ES-I3 (cell line): ENCODE measurements around the gene RNF148.

ENCODE experiments used
- H3K36me3 ChIP-seq: 2 replicates; pipeline ENCODE4 v1.6.1; 2013; ENCODE audit warnings: mild to moderate bottlenecking, low read length, control low read depth, moderate library complexity; ENCODE audit not compliant: insufficient read depth
- H3K4me1 ChIP-seq: 2 replicates; pipeline ENCODE4 v1.6.1; 2013; ENCODE audit warnings: mild to moderate bottlenecking, control low read depth, low read length; ENCODE audit not compliant: insufficient read depth
- H3K9ac ChIP-seq: 2 replicates; pipeline ENCODE4 v1.6.1; 2013; ENCODE audit warnings: low read depth, mild to moderate bottlenecking, low read length, moderate library complexity
- H3K9me3 ChIP-seq: 2 replicates; pipeline ENCODE4 v1.6.1; 2013; ENCODE audit warnings: mild to moderate bottlenecking, low read length, moderate library complexity; ENCODE audit not compliant: control insufficient read depth, insufficient read depth

Gene RNF148

GRCh38 chr7:122710916-122711315 is 8.2 kb upstream of the RNF148 start:
- H3K36me3 ChIP-seq, result no peaks in the 10 kb centered on the region
- H3K9me3 ChIP-seq, result no peaks in the 10 kb centered on the region
- H3K9ac ChIP-seq, result no peak overlapping the region
- H3K4me1 ChIP-seq, result no peaks in the 10 kb centered on the region

GRCh38 chr7:122709930-122710646 is 7.4 kb upstream of the RNF148 start:
- no peak overlapping the region for H3K9ac ChIP-seq
- H3K9me3 ChIP-seq, result no peaks in the 10 kb centered on the region
- H3K36me3 ChIP-seq, result no peaks in the 10 kb centered on the region
- no peaks in the 10 kb centered on the region for H3K4me1 ChIP-seq

- no peaks in the 10 kb centered on the region for H3K9me3 ChIP-seq
- H3K9ac ChIP-seq, result no peak overlapping the region
- no peaks in the 10 kb centered on the region for H3K36me3 ChIP-seq
- no peaks in the 10 kb centered on the region for H3K4me1 ChIP-seq
These were observed 4.1 kb upstream of the RNF148 start for GRCh38 chr7:122706836-122707235.

GRCh38 chr7:122699017-122699416 is 3.7 kb downstream of the RNF148 start, which contains the start of gene RNF133:
TSS of gene RNF133 (minus strand) at chr7:122699117. CDS start at chr7:122698918, 199 bp downstream.
- Histone ChIP-seq H3K36me3 (no peaks in the 10 kb centered on the region), H3K4me1 (peaks cover 8% of the 10 kb centered on the region; the same call in 1 of the 2 replicates), H3K9me3 (no peaks in the 10 kb centered on the region), H3K9ac (no peak within 1 kb of the TSS)

GRCh38 chr7:122695816-122696215 is 6.9 kb downstream of the RNF148 start:
- no peak overlapping the region for H3K9ac ChIP-seq
- H3K36me3 ChIP-seq, result no peaks in the 10 kb centered on the region
- H3K9me3 ChIP-seq, result peaks cover 4% of the 10 kb centered on the region; the same call in 1 of the 2 replicates
- H3K4me1 ChIP-seq, result peaks cover 8% of the 10 kb centered on the region; the same call in 1 of the 2 replicates

- H3K36me3 ChIP-seq, result no peaks in the 10 kb centered on the region
- peaks cover 4% of the 10 kb centered on the region; the same call in 1 of the 2 replicates for H3K9me3 ChIP-seq
- no peak overlapping the region for H3K9ac ChIP-seq
- peaks cover 8% of the 10 kb centered on the region; the same call in 1 of the 2 replicates for H3K4me1 ChIP-seq
These were observed 8.0 kb downstream of the RNF148 start for GRCh38 chr7:122694697-122695096.

GRCh38 chr7:122692769-122693309 is 9.9 kb downstream of the RNF148 start:
- no peak overlapping the region for H3K9ac ChIP-seq
- peaks cover 8% of the 10 kb centered on the region; the same call in 1 of the 2 replicates for H3K4me1 ChIP-seq
- H3K36me3 ChIP-seq, result no peaks in the 10 kb centered on the region
- H3K9me3 ChIP-seq, result peaks cover 4% of the 10 kb centered on the region; the same call in 1 of the 2 replicates

- H3K4me1 ChIP-seq, result peaks cover 8% of the 10 kb centered on the region; the same call in 1 of the 2 replicates
- peaks cover 4% of the 10 kb centered on the region; the same call in 1 of the 2 replicates for H3K9me3 ChIP-seq
- H3K36me3 ChIP-seq, result no peaks in the 10 kb centered on the region
- H3K9ac ChIP-seq, result no peak overlapping the region
These were observed 11.0 kb downstream of the RNF148 start for GRCh38 chr7:122691569-122692235.

GRCh38 chr7:122689346-122690109 is 13.2 kb downstream of the RNF148 start:
- Histone ChIP-seq H3K9me3 (peaks cover 4% of the 10 kb centered on the region; the same call in 1 of the 2 replicates), H3K9ac (no peak overlapping the region), H3K4me1 (peaks cover 7% of the 10 kb centered on the region; the same call in 1 of the 2 replicates), H3K36me3 (no peaks in the 10 kb centered on the region)

GRCh38 chr7:122688400-122688998 is 14.2 kb downstream of the RNF148 start:
- Histone ChIP-seq H3K9ac (no peak overlapping the region), H3K9me3 (peaks cover 3% of the 10 kb centered on the region; the same call in 1 of the 2 replicates), H3K36me3 (no peaks in the 10 kb centered on the region), H3K4me1 (peaks cover 7% of the 10 kb centered on the region; the same call in 1 of the 2 replicates)

- Histone ChIP-seq H3K9me3 (no peaks in the 10 kb centered on the region), H3K9ac (no peak overlapping the region), H3K36me3 (no peaks in the 10 kb centered on the region), H3K4me1 (peaks cover 7% of the 10 kb centered on the region; the same call in 1 of the 2 replicates)
These were observed 16.3 kb downstream of the RNF148 start for GRCh38 chr7:122686360-122686878.

- Histone ChIP-seq H3K9ac (no peak overlapping the region), H3K9me3 (no peaks in the 10 kb centered on the region), H3K4me1 (peaks cover 13% of the 10 kb centered on the region; the same call in 1 of the 2 replicates), H3K36me3 (no peaks in the 10 kb centered on the region)
These were observed 18.2 kb downstream of the RNF148 start for GRCh38 chr7:122684504-122684903.

GRCh38 chr7:122682815-122683550 is 19.7 kb downstream of the RNF148 start:
- Histone ChIP-seq H3K9ac (no peak overlapping the region), H3K4me1 (peaks cover 14% of the 10 kb centered on the region; the same call in 1 of the 2 replicates), H3K9me3 (no peaks in the 10 kb centered on the region), H3K36me3 (no peaks in the 10 kb centered on the region)
